GM18873 (cell line): ENCODE data around the gene GSK3B.
"Not testable (repeated sequence)": the region's sequence is repeated elsewhere in the genome, so short reads cannot be mapped to it uniquely, and the experiment has no call there.

Experiments used
- ATAC-seq: cut with Tn5 transposase; IDR thresholded peaks from one replicate; pipeline ENCODE4 v1.9.1; 2021; ENCODE audit warnings: mild to moderate bottlenecking, moderate library complexity, moderate number of reproducible peaks; ENCODE audit not compliant: unreplicated experiment, low FRiP score

GSK3B gene

DNA sequence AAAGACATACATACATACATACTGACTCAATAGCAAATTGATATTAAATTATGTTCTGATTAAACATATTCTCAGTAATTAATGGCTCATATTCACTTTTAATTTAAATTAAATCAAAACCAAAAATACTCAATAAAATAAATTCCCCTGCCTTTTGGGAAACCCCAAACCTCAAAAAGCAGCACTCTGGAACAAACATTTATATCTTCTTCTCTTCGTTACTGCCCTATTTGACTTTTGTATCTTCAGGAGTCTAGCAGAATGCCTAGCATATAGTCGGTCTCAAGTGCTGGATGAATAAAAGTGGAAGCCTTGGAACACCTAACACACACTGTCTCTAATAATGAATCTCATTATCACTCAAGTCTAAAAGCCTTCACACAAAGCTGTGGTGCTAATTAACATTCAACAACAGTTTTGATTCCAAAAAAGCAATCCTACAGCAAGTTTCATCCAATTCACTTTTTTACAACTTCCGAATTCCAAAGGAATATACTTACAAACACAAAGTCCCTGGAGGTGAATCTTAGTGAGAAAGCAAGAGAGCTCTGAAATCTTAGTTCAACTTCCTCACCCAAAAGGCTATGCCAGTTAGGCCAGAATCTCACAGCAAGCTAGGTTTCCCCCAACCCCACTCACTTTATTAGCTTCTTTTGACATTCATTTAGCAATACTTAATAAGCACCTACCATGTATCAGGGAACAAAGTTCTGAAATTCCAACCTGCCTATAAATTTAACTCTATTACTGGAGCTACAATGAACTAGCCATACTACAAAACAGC, 35.0 kb downstream of the GSK3B start:
- no peak for ATAC-seq

DNA sequence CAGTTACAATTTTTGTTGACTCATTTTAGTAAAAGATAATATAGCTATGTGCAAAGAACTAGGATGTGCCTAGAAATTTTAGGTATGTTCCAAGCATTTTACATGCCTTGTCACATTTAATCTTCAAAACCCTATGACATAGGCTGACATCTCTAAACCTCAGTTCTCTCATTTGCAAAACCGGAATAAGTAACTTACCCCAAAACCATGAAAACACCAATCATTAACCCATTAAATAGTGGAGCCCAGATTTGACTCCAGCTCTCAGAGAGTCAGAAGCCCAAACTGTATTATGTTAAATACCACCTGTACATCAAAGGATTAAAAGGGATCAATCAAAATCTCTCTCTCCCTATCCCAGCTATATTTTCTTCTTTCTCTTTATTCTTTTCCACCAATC, 36.6 kb downstream of the GSK3B start:
- ATAC-seq = peak; percentile 81

DNA sequence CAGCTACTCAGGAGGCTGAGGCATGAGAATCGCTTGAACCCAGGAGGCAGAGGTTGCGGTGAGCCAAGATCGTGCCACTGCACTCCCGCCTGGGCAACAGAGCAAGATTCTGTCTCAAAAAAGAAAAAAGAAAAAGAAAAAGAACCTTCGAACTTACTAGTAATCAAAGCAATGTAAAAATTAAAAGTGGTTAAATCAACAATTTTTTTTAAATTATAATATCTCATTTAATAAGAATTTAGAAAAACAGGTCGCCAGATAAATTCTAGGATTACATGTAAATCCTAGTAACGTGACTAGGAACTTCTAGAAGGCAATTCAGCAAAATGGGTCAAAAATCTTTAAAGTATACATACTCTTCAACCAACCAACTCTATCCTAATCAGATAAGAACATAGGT, 37.2 kb downstream of the GSK3B start:
- no peak for ATAC-seq

DNA sequence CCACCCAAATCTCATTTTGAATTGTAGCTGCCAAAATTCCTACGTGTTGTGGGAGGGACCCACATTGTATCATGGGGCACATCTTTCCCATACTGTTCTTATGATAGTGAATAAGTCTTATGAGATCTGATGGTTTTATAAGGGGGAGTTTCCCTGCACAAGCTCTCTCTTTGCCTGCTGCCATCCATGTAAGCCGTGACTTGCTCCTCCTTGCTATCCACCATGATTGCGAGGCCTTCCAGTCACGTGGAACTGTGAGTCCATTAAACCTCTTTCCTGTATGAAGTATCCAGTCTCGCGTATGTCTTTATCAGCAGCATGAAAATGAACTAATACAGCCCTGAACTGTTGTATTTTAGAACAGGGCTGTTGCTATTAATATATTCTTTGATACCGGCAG, 40.6 kb downstream of the GSK3B start:
- ATAC-seq = not testable (repeated sequence)

DNA sequence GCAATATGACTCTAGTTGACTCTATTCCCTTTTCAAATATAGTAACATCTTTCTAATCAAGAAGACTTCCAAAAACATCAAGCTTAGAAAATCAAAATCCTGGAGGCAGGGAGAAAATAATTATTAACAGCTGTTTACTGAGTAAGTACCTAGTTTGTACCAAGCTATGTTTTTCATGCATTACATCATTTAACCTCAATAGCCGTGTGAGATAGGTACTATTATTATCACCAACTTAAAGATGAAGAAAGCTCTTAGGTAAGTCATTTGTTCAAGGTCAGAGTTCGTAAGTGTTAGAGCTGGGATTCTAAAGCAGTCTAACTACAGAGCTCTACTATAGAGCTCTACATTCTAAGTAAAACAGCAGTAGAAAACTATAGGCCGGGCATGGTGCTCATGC, 41.6 kb downstream of the GSK3B start:
- ATAC-seq = peak; percentile 30

DNA sequence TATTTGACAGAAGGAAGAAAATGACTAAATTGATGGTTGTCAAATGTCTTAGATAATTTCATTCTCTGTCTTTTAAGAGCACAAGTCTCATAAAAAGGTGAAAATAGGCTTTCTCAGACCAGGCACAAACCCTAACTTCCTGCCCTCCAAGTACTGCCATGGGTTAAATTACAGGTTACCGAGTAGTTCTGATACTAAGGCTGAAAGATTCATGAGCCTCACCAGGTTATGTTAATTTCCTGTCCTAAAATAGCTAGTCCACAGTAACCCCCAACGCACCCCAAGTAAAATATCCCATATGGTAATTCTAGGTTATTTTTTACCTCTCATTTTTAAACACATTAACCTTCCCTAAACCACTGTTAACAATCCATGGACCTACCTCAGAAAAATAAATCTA, 42.0 kb downstream of the GSK3B start:
- peak; percentile 70 for ATAC-seq

DNA sequence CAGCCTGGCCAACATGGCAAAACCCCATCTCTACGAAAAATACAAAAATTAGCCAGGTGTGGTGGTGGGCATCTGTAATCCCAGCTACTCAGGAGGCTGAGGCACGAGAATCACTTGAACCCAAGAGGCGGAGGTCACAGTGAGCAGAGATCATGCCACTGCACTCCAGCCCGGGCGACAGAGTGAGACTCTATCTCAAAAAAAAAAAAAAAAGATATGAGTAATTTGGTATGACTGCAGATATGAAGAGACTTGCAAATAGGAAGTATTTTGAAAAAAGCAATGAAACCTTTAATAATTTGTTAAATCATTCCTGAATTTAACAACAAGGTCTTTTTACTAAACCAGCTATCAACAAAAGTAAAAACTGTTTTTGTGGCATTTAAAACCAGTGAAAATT, 42.7 kb downstream of the GSK3B start:
- ATAC-seq = not testable (repeated sequence)

DNA sequence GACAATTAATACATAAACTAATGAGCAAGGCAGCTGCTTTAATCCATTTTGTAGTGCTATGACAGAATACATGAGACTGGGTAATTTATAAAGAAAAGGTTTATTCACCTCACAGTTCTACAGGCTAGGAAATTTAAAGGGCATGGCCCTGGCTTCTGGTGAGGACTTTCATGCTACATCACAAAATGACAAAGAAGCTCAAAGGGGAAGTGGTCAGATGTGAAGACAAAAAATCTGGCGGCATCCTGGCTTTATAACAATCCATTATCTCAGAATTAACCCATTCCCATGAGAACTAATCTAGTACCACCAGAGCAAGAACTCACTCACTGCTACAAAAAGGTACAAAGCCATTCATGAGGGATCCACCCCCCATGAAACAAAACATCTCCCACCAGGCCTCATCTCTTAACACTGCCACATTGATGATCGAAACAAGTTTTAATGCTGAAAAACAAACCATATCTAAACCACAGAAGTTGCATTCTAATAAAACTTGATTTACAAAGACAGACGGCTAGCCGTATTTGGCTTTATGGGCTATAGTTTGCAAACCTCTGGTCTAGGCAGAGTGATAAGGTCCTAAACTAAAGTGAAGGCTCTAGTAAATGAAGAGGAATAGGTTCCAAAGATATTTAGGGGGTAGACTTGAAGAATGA, 44.2 kb downstream of the GSK3B start:
- no peak for ATAC-seq

DNA sequence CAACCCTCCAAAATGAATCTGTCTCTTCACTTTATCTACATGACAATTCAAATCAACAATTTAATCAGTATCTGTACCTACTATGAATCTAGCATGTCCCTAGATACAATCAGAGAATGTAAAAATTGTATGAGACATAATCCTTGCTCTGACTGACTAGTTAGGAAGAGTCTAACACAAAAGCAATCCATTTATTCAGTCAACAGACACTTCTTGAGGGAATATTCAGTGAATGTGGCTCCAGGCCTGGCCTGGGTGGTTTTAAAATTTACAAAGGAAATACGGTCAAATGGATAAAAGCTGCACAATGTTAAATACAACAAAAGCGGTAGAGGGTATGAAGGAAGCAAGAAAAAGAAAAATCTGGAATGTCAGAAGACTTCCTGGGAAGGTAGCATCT, 45.2 kb downstream of the GSK3B start:
- ATAC-seq = no peak

DNA sequence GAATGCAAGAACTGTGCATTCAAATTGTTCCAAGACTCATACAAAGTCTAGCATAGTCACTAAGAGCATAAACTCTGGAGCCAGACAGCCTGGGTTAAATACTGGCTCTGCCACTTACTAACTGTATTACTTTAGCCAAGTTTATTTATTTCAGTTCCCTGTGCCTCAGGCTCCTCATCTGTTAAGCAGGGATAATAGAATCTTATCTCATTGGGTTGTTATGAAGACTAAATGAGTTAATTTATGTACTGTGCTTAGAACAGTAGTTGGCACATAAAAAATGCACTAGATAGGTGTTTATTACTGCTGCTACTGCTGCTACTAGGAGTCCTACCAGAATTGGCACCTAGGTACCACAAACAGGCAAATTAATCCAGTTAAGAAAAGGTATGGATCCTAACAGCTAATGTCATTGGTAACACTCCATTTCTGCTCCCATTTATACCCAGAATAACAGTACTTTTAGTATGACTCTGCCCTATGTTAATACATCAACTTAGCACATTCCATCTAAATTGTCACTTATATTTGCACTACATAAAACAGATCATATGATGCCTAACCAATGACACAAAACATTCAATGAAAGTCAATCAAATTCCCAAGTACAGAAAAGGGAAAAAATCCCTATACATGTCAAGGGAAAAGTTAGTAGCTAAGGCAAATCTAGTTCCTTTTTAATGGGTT, 45.7 kb downstream of the GSK3B start:
- no peak for ATAC-seq

DNA sequence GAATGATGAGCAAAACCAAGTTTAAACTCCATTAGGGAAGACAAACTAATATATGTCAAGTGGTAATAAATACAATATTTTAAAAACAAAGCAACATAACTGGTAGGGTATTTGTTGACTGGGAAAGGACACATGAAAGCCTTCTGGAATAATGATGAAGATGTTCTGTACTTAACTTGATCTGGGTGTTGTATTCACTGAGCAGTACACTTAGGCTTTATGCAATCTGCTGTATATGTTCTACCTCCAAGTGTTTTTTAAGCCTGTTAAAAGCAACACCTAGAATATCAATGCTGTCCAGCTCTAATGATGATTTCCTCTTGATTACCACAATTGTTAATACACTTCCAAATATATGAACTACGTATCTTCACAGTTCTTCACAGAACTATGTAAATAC, 46.6 kb downstream of the GSK3B start:
- no peak for ATAC-seq

DNA sequence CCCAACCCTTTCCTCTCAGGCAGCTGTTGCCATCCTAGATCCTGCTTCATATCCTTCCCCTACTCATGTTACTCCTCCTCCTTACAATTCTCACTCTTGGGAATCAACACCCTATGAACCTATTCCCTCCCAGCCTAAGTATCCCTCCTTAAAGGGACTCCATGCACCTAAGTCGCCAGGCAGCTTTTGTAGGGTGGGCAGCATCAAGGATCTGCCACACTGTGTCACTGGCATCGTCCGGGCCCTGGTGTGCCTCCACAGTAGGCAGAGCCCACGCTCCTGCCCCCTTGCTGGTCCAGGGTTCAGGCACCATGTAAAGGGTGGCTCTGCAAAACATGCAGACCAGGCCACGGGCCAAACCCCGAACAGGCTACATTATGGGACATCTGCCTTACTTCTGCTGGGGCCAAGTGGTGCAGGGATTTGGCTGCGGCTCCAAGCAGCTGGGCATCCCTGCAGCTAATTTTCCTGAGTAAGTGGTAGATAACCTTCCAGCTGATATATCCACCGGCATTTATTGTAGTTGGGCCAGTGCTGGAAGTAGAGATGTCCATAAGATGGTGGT, 53.4 kb downstream of the GSK3B start:
- ATAC-seq = no peak

DNA sequence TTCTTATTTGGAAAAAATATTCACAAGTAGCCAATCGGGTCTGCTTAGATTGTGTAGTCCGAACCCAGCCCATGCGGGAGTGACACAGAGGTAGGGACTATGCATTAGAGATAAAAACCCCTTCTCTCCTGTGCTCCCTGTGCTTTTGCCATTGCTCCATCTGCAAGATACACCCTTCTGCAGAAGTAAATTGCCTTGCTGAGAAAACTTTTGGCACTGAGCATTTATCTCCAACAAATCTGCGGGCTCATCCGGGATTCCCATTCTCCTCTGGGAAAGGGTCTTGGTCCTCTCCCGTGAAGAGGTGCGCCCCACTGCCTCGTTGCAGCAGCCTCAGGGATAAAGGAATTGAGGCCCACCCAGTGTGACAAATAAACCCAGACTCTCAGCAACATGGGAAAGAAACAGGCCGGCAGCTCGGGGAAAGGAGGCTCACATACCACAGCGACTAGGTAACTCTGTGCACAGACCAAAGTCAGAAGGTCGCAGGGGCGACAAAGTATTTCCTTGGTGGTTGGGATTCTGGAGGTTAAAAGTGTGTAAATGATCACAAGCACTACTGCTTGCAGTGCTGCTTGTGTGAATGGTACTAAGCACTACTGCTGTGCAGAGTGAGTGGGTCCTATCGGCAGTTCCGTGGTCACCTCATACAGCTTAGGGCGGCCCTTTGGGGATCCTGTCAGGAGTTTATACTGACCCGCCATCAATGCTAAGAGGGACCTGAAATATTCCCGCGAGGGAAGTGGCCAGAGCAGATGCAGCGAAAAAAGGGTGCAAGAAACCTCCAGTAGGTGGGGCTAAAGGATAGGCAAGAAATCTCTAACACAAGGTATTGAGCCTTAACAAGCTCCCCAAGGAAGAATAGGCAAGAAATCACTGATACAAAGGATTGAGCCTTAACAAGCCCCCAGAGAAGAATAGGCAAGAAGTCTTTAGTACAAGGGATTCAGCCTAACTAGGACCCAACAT, 54.3 kb downstream of the GSK3B start:
- no peak for ATAC-seq

DNA sequence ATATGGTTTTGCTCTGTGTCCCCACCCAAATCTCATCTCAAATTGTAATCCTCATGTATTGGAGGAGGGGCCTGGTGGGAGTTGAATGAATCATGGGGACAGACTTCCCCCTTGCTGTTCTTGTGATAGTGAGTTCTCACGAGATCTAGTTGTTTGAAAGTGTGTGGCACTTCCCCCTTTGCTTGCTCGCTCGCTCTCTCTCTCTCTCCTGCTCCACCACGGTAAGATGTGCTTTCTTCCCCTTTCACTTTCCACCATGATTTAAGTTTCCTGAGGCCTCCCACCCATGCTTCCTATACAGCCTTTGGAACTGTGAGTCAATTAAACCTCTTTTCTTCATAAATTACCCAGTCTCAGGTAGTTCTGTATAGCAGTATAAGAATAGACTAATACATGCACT, 60.7 kb downstream of the GSK3B start:
- no peak for ATAC-seq

DNA sequence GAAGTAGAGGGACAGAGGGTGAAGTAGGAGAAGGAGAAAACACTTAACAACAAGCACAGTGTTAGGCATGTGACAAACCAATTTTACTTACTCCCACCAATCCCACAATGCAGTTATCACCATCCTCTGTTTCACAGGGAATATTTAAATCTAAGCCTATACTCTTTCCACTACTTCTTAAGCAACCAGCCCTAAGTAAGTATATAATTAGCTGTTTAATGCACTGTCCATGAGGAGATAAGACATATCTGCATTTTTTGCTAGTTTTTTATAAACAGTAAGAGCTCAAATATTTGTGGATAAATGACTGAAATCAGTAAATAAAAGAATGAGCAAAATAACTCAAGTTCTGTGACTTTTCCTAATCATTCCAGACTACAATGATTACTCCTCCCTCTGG, 62.7 kb downstream of the GSK3B start:
- ATAC-seq = no peak

DNA sequence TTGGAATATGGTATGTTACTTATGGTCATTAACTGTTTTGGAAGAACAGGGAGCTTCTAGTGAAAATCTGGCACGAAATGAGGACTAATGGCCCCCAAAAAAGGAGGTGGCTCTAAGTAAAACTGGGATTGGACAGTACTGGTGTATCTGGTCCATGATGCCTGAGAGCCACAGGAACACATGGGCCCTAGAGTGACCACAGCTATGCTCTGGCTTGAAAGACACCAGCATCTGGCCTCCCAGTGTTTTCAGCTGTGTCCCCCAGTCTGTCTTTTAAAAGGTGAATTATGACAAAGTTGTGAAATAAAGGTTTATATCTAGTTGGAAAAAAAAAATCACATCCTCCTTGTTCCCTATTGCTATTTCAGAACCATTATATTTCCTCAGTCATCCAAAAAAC, 64.5 kb downstream of the GSK3B start:
- ATAC-seq = no peak

DNA sequence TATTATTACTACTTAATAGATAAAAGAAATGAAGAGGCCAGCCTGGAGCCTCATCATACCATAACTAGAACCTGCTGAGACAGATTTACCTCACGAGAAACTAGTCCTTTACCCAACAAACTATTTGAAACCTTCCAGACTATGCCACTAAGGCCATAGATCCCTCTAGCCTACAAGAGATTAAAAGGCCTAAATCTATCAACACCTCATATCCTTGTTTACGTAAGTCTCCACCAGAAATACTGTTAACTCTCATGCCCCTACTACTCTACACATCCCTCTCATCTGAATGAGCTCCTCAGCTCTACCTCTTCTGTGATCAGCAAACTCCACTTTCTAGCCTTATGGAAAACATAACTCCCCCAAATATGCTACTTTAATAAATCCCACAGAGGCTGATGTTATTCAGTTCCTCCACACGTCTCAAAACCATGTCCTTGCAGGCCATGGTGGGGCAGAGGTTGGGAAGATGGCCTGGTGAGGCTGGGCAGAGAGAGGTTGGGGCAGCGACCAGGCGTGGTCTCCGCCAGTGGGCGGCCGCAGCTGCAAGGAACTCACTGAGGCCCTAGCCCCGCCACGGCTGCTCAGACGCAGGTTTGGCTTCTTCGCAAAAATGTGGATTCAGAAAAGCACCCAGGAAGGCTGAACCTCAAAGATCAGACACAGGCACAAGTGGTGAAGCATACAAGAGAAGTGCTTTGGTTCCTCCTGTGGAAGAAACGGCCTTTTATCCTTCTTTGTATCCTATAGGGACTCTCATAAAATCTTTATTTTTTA, 65.8 kb downstream of the GSK3B start:
- no peak for ATAC-seq

DNA sequence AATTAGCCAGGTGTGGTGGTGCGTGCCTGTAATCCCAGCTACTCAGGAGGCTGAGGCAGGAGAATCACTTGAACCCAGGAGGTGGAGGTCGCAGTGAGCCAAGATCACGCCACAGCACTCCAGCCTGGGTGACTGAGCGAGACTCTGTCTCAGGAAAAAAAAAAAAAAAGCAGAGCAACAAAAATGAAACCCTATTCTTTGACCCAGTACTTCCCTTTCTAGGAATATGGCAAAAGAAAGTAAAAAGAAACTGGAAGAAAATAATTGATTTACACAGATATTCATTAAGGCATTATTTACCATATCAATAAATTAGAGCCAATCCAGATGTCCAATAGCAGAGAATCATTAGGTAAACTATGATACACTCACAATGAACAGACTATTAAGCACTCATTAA, 67.0 kb downstream of the GSK3B start:
- ATAC-seq = no peak

DNA sequence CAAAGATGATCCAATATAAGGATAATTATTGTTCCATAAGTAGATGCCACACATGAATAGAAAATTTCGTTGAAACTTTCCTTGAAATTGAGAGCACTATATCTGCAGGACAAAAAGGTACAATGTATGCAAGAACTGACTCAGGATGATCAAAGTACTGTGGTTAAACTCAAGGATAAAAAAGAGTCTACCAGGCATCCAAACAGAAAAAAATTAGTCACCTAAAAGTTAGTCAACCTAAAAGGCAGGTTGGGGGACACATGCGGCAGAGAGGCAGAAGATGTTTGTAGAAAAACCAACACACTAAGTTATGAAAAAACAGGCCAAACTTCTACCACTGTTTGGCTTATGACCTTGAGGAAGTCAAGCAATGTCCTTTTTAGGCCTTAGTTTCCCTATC, 68.7 kb downstream of the GSK3B start:
- no peak for ATAC-seq
